ENCODE data around the gene ERMN. TPM values are rescaled to one million over a fixed set of nuclear protein-coding genes. Genes with fewer than 3 reads are reported as not detected.

The ERMN gene
- total and polyA plus RNA-seq, 9 donors: 0.08 to 0.40 (median 0.25) TPM; not detected in 5

- WGBS, 3 donors: 42 to 53% (median 51%) methylated on average over 2 of the region's 2 CpGs
- intact Hi-C loops (cut with DNase I): no loop called here
- H3K9me3 ChIP-seq: no peaks in the 10 kb centered on the region
- H3K27ac ChIP-seq: no peak overlapping the region
- no peaks in the 10 kb centered on the region for H3K27me3 ChIP-seq
- TF ChIP-seq, protein P1, sequence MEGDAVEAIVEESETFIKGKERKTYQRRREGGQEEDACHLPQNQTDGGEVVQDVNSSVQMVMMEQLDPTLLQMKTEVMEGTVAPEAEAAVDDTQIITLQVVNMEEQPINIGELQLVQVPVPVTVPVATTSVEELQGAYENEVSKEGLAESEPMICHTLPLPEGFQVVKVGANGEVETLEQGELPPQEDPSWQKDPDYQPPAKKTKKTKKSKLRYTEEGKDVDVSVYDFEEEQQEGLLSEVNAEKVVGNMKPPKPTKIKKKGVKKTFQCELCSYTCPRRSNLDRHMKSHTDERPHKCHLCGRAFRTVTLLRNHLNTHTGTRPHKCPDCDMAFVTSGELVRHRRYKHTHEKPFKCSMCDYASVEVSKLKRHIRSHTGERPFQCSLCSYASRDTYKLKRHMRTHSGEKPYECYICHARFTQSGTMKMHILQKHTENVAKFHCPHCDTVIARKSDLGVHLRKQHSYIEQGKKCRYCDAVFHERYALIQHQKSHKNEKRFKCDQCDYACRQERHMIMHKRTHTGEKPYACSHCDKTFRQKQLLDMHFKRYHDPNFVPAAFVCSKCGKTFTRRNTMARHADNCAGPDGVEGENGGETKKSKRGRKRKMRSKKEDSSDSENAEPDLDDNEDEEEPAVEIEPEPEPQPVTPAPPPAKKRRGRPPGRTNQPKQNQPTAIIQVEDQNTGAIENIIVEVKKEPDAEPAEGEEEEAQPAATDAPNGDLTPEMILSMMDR (IDR thresholded peaks at IDR 0.05): no peak
- TF ChIP-seq EP300 (IDR thresholded peaks at IDR 0.05) (no peak), POLR2A (IDR thresholded peaks at IDR 0.05) (no peak)
- no peaks in the 10 kb centered on the region for H3K36me3 ChIP-seq
- H3K4me1 ChIP-seq (ENCODE audit: insufficient read depth): no peaks in the 10 kb centered on the region
- no peak for DNase-seq
- H3K4me3 ChIP-seq: no peak overlapping the region
Observed at GRCh38 chr2:157363612-157364101, 38.0 kb upstream of the ERMN start.

DNA sequence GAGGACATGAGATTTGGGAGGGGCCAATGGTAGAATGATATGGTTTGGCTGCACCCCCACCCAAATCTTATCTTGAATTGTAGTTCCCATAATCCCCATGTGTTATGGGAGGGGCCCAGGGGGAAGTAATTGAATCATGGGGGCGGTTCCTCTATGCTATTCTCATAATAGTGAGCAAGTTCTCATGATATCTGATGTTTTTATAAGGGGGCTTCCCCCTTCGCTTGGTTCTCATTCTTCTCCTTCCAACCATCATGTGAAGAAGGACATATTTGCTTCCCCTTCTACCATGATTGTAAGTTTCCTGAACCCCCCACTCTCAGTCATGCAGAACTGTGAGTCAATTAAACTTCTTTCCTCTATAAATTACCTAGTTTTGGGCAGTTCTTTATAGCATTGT, 37.0 kb upstream of the ERMN start:
- no peak for DNase-seq
- Histone ChIP-seq H3K27ac (no peak overlapping the region), H3K4me1 (ENCODE audit: insufficient read depth) (no peaks in the 10 kb centered on the region), H3K4me3 (no peak overlapping the region), H3K36me3 (no peaks in the 10 kb centered on the region), H3K27me3 (no peaks in the 10 kb centered on the region), H3K9me3 (no peaks in the 10 kb centered on the region)
- intact Hi-C loops (cut with DNase I): no loop called here
- TF ChIP-seq, protein P1 (IDR thresholded peaks at IDR 0.05): no peak
- no peak for TF ChIP-seq POLR2A (IDR thresholded peaks at IDR 0.05)
- TF ChIP-seq EP300 (IDR thresholded peaks at IDR 0.05): no peak
- whole genome bisulfite sequencing, 3 donors: 81 to 89% (median 83%) methylated on average over 2 of the region's 2 CpGs

GRCh38 chr2:157361526-157361925, 35.9 kb upstream of the ERMN start:
- TF ChIP-seq POLR2A (IDR thresholded peaks at IDR 0.05): no peak

DNA sequence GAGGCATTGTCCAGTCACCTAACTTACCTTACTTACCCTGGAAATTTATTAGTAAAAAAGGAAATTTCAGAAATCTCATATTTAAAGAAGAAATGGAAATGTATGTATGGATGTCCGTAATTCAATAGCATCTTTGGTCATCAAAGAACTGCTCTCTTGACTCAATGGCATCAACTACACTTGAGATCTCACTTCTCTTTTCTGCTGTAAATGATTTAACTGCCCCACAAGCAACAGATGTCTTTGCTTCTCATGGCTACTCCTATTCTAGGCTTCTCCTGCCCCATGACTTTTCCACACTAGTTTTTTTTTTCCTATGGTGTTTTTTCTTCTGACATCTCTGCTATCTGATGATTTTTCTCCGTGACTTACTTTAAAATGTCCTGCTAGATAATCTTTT, 34.0 kb upstream of the ERMN start:
- H3K4me1 ChIP-seq (ENCODE audit: insufficient read depth): no peaks in the 10 kb centered on the region
- H3K9me3 ChIP-seq: no peaks in the 10 kb centered on the region
- H3K27me3 ChIP-seq: no peaks in the 10 kb centered on the region
- H3K36me3 ChIP-seq: no peaks in the 10 kb centered on the region
- no peak overlapping the region for H3K4me3 ChIP-seq
- TF ChIP-seq EP300 (IDR thresholded peaks at IDR 0.05) (no peak), POLR2A (IDR thresholded peaks at IDR 0.05) (no peak)
- TF ChIP-seq, protein P1 (IDR thresholded peaks at IDR 0.05): no peak
- intact Hi-C loops (cut with DNase I): no loop called here
- no peak for DNase-seq
- H3K27ac ChIP-seq: no peak overlapping the region
- WGBS, 3 donors: 90 to 93% (median 92%) methylated on average over 2 of the region's 2 CpGs

More at GRCh38 chr2:157361526-157361925, 35.9 kb upstream of the ERMN start:
- no peaks in the 10 kb centered on the region for H3K36me3 ChIP-seq
- no peak overlapping the region for H3K4me3 ChIP-seq
- H3K4me1 ChIP-seq (ENCODE audit: insufficient read depth): no peaks in the 10 kb centered on the region
- H3K27ac ChIP-seq: no peak overlapping the region
- H3K9me3 ChIP-seq: no peaks in the 10 kb centered on the region
- intact Hi-C loops (cut with DNase I): no loop called here
- H3K27me3 ChIP-seq: no peaks in the 10 kb centered on the region
- DNase-seq: no peak

- intact Hi-C loops (cut with DNase I): no loop called here
- no peaks in the 10 kb centered on the region for H3K36me3 ChIP-seq
- H3K9me3 ChIP-seq: no peaks in the 10 kb centered on the region
- no peak for DNase-seq
- no peaks in the 10 kb centered on the region for H3K4me1 ChIP-seq (ENCODE audit: insufficient read depth)
- no peak overlapping the region for H3K27ac ChIP-seq
- 23 to 47% (median 26%) methylated on average over 1 of the region's 1 CpG for WGBS, 3 donors
- H3K27me3 ChIP-seq: no peaks in the 10 kb centered on the region
- TF ChIP-seq POLR2A (IDR thresholded peaks at IDR 0.05) (no peak), EP300 (IDR thresholded peaks at IDR 0.05) (no peak)
- TF ChIP-seq, protein P1 (IDR thresholded peaks at IDR 0.05): no peak
- no peak overlapping the region for H3K4me3 ChIP-seq
Observed at GRCh38 chr2:157355618-157356017, 30.0 kb upstream of the ERMN start.
